ENCODE measurements around the gene TBC1D4. TPM values are rescaled to one million over a fixed set of nuclear protein-coding genes. Genes with fewer than 3 reads are reported as not detected.

The TBC1D4 gene
- total RNA-seq, 1 experiment from 2014 or later = 15.1 TPM

DNA sequence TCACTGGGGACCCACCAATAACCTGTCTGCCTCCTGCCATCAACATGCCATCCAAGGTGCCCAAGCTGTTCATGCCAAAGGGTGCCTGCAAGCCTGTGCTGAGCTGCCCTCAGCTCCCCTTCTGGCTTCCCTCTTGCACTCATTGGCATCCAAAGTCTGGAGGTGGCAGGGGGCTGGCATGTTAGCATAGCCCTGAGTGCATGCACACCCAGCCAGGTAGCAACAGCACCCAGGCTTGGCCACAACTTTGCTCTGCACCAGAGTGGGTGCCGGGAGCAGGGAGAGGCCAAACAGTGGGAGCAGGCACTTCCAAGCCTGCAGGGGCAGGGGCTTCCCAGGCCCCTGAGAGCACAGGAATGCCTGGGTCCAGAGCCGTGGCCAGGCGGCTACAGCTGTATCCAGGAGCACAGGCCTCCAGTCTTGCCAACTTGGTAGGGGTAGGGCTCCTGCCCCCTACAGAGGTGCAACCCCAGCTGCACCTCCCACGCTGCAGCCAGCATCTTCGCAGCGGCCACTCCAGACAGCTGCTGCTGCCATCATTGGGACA, 26.1 kb upstream of the TBC1D4 start:
- H3K9me2 ChIP-seq (replicated peaks; ENCODE audit: low read length) = no peaks in the 10 kb centered on the region
- no peak overlapping the region for H3K9ac ChIP-seq (ENCODE audit: low read length)
- no peaks in the 10 kb centered on the region for H3K4me1 ChIP-seq (ENCODE audit: insufficient read depth, low read length)
- ATAC-seq = no peak
- ChIA-PET POLR2A (ENCODE audit: unreplicated experiment) (no interaction called here), CTCF (no interaction called here)
- H3K27me3 ChIP-seq (ENCODE audit: low read length) = no peaks in the 10 kb centered on the region
- DNase-seq = no peak
- no peaks in the 10 kb centered on the region for H3F3A ChIP-seq (ENCODE audit: low read length, unreplicated experiment)
- no peaks in the 10 kb centered on the region for H3K36me3 ChIP-seq (ENCODE audit: low read depth, low read length)
- no peak overlapping the region for H3K4me2 ChIP-seq (ENCODE audit: low read length)
- BruUV-seq (replicated peaks) = no TSS peak
- no peak overlapping the region for H3K27ac ChIP-seq (ENCODE audit: low read length)
- TF ChIP-seq, protein P1, sequence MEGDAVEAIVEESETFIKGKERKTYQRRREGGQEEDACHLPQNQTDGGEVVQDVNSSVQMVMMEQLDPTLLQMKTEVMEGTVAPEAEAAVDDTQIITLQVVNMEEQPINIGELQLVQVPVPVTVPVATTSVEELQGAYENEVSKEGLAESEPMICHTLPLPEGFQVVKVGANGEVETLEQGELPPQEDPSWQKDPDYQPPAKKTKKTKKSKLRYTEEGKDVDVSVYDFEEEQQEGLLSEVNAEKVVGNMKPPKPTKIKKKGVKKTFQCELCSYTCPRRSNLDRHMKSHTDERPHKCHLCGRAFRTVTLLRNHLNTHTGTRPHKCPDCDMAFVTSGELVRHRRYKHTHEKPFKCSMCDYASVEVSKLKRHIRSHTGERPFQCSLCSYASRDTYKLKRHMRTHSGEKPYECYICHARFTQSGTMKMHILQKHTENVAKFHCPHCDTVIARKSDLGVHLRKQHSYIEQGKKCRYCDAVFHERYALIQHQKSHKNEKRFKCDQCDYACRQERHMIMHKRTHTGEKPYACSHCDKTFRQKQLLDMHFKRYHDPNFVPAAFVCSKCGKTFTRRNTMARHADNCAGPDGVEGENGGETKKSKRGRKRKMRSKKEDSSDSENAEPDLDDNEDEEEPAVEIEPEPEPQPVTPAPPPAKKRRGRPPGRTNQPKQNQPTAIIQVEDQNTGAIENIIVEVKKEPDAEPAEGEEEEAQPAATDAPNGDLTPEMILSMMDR (conservative IDR thresholded peaks at IDR 0.05; ENCODE audit: low read depth, low read length) = no peak
- TF ChIP-seq EZH2phosphoT487 (IDR thresholded peaks at IDR 0.05; ENCODE audit: borderline replicate concordance, low read length) = no peak
- TF ChIP-seq EZH2 (IDR thresholded peaks at IDR 0.05; ENCODE audit: low read length, unreplicated experiment) = no peak
- intact Hi-C loops (cut with micrococcal nuclease) = no loop called here
- H4K20me1 ChIP-seq (ENCODE audit: low read length) = no peaks in the 10 kb centered on the region
- no peaks in the 10 kb centered on the region for H3K9me3 ChIP-seq (ENCODE audit: low read length)
- no peak overlapping the region for H2AFZ ChIP-seq (ENCODE audit: low read length)
- H3K79me2 ChIP-seq (ENCODE audit: low read length) = no peaks in the 10 kb centered on the region
- no peak overlapping the region for H3K4me3 ChIP-seq (ENCODE audit: low read length)

DNA sequence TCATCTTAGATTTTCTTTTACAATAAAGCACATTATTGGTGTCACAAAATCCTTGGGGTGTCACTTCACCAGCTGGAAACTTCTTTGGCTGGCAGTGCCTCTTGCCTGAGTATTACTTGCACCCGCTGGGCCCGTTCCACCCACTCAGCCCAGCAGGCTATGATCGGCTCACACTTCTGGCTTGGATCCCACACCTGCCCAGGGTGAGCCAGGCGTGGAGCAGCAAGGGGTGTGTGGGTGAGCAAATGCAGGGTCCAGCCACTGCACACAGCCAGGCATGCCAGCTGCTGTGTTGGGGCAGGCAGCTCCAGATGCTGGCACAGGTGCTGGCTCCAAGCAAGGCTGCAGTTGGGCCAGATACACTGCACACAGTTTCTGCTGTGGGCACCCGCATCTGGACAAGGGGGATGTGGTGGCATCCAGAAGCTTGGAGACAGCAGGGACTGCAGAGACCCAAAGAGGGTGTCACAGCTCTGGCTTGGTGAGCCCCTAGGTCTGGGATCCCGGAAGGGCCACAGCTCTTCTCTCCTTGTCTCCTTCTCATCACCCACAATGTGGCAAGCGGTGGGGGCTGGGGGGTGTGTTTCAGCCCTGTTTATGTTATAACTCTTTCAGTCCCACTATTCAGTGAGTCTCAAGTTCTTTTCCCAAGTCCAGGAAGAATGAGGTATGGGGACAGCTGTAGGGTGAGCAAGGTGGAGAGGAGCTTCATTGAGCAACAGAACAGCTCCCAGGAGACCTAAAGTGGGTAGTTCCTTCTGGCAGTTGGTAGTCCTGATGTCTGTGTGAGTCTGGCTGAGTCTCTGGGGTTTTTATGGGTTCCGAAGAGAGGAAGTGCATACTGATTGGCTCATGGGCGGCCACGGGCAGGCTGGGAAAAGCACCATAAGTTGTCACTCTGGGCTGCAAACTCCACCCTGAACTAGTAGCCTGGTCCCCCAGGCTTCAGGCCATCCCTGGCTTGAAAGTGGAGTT, 25.3 kb upstream of the TBC1D4 start:
- H3F3A ChIP-seq (ENCODE audit: low read length, unreplicated experiment) = no peaks in the 10 kb centered on the region

More for the DNA sequence above, 25.3 kb upstream of the TBC1D4 start:
- Histone ChIP-seq H3K4me2 (ENCODE audit: low read length) (no peak overlapping the region), H3K27me3 (ENCODE audit: low read length) (no peaks in the 10 kb centered on the region), H3K79me2 (ENCODE audit: low read length) (no peaks in the 10 kb centered on the region), H4K20me1 (ENCODE audit: low read length) (no peaks in the 10 kb centered on the region), H3K36me3 (ENCODE audit: low read depth, low read length) (no peaks in the 10 kb centered on the region), H3K9ac (ENCODE audit: low read length) (no peak overlapping the region), H3K9me2 (replicated peaks; ENCODE audit: low read length) (no peaks in the 10 kb centered on the region), H3K4me3 (ENCODE audit: low read length) (no peak overlapping the region), H3K9me3 (ENCODE audit: low read length) (no peaks in the 10 kb centered on the region), H3K27ac (ENCODE audit: low read length) (no peak overlapping the region), H2AFZ (ENCODE audit: low read length) (no peak overlapping the region), H3K4me1 (ENCODE audit: insufficient read depth, low read length) (no peaks in the 10 kb centered on the region)
- TF ChIP-seq, protein P1 (conservative IDR thresholded peaks at IDR 0.05; ENCODE audit: low read depth, low read length) = no peak
- TF ChIP-seq EZH2phosphoT487 (IDR thresholded peaks at IDR 0.05; ENCODE audit: borderline replicate concordance, low read length) (no peak), EZH2 (IDR thresholded peaks at IDR 0.05; ENCODE audit: low read length, unreplicated experiment) (no peak)
- DNase-seq (no peak), ATAC-seq (no peak)
- no TSS peak for BruUV-seq (replicated peaks)
- intact Hi-C loops (cut with micrococcal nuclease) = no loop called here
- CTCF ChIA-PET = no interaction called here
- POLR2A ChIA-PET (ENCODE audit: unreplicated experiment) = no interaction called here
